T47D (cell line): ENCODE data around the gene LAMB3.

Experiments used
- DNase-seq, 2 experiments: peaks; one replicate each; pipeline versions ENCODE4 v3.0.0 to v3.0.0-alpha.2; 2011 to 2012; ENCODE audit warnings: low read depth in 1 of 2, low spot score in 1 of 2
- JUND ChIP-seq: IDR thresholded peaks from 2 replicates; pipeline ENCODE4 v1.6.1; 2012; ENCODE audit warnings: low read depth
- in situ Hi-C: cut with HindIII; loops from 2 replicates; pipeline ENCODE4 v1.10.0; 2016; ENCODE audit warnings: low sequenced_read_pairs, low pct_unique_long_range_greater_than_20kb

Gene LAMB3

GRCh38 chr1:209603877-209604276 is 48.3 kb downstream of the LAMB3 start:
- no peak for TF ChIP-seq JUND
- in situ Hi-C loops: no loop called here
- DNase-seq: no peak

- in situ Hi-C loops: no loop called here
- peak; percentile 57 to 75 for DNase-seq
- no peak for TF ChIP-seq JUND
Measured at GRCh38 chr1:209601809-209602657, 50.2 kb downstream of the LAMB3 start.

DNA sequence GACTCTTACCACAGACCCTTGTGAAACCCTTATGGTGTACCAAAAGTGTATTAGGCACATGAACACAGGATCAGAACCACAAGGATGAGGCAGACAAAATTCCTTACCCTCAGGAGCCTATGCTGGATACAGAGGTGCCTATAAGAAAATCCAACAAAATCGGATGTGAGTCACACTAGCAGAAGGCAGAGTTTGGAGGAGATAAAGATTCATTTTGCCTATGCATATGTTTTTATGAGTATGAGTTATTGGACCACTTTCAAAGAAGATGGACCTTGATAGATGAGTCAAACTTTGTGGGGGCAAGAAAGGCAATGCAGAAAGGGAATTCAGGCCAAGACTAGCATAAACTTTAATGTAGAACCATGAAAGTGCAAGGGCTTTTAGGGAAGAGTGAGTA is 51.7 kb downstream of the LAMB3 start:
- TF ChIP-seq JUND: no peak
- no peak for DNase-seq
- in situ Hi-C loops: no loop called here

GRCh38 chr1:209598227-209598626 is 54.0 kb downstream of the LAMB3 start:
- in situ Hi-C loops: no loop called here
- DNase-seq: no peak
- no peak for TF ChIP-seq JUND

DNA sequence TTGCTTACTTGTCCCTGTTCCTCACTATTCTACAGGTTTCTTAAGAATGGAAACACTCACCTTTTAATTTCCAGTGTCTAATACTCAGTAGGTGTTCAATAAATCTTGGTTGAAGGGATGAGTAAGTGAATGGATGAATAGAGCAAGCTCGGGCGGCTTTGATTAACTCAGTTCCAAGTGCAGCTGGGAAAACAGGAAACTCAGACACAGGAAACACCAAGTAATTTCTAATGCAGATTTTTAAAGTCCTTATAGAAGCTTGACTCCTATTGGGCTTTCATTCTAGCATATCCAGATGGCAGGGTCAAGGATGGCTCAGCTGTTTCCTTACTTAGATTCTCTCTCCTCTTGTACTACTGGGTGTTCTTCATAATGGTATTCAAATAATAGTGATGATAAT is 54.7 kb downstream of the LAMB3 start:
- no peak for TF ChIP-seq JUND
- in situ Hi-C loops: no loop called here

DNA sequence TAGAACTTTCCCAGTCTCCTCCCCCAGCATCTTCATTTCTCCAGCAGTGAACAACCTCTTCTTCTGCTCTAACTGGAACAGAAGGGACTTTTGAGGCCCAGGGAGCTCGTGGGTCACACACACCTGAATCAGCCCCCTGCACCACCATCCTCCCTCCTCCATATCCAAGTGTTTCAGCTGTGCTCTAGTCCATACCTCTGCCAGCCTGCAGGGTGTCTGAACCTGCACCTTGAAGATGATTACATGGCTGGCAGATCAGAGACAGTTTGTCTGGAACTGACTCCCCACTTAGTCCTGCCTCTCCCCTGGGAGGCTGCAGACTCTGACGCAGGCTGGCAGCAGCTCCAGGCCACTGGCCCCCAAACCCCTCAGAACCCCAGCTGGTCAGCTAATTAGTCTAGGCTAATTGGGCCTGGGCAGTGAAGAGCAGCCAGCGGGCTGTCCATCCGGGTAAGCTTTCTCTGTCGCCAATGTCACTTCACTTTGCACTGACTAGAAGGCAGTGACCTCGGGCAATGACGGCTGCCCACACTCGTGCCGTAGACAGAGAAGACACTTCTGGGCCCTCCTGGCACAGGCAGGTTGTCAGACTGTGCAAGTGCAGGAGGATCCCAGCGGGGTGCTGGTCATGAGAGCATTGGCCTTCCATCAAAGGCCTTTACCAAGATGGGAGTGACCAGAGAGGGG is 56.5 kb downstream of the LAMB3 start:
- no peak for DNase-seq
- no peak for TF ChIP-seq JUND
- in situ Hi-C loops: no loop called here

More for the DNA sequence above, 54.7 kb downstream of the LAMB3 start:
- no peak for DNase-seq

GRCh38 chr1:209595028-209595427 is 57.2 kb downstream of the LAMB3 start:
- no peak for DNase-seq
- TF ChIP-seq JUND: no peak
- in situ Hi-C loops: no loop called here

- in situ Hi-C loops: no loop called here
- TF ChIP-seq JUND: no peak
- no peak for DNase-seq
Measured at GRCh38 chr1:209594440-209594839, 57.8 kb downstream of the LAMB3 start.

DNA sequence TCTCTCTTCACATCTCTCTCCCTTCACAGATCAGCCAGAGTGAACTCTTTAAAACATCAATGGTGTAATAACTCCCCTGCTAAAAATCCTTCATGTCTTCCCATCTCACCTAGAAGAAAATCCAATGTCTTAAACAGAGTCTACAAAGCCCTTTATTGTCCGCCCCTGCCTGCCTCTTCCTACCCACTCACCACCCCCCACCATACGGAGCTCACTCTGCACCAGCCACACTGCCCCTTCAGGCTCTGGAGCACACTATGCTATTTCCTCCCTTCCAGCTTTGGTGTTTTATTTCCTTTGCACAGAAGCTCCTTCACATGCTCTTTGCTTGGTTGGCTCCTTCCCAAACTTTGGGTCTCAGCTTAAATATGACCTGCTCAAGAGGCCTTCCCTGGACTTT is 58.5 kb downstream of the LAMB3 start:
- DNase-seq: no peak
- no peak for TF ChIP-seq JUND
- in situ Hi-C loops: no loop called here

GRCh38 chr1:209590405-209590804 is 61.8 kb downstream of the LAMB3 start:
- TF ChIP-seq JUND: no peak

GRCh38 chr1:209589863-209590262 is 62.4 kb downstream of the LAMB3 start:
- no peak for TF ChIP-seq JUND
- in situ Hi-C loops: no loop called here
- no peak for DNase-seq

More at GRCh38 chr1:209590405-209590804, 61.8 kb downstream of the LAMB3 start:
- DNase-seq: peak in 1 of 2 experiments; percentile 60
- in situ Hi-C loops: no loop called here

DNA sequence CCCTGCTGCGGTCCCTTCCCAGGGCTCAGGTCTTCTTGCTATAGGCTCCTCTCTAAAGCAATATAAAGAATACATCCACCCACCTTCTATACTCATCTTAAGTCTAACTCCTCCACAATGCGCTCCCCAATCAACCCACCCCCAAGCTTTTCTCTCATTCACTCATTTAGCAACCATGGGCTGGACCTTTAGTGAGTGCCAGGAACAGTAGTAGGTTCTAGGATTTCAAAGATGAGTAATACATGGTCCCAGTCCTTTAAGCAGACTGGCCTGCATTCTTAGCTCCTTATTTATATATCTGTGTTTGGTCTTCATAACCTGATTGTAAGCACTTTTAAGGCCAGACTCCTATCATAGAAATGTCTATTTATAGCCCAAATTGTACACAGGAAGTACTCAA is 62.8 kb downstream of the LAMB3 start:
- in situ Hi-C loops: no loop called here
- no peak for TF ChIP-seq JUND
- no peak for DNase-seq

GRCh38 chr1:209587789-209588188 is 64.4 kb downstream of the LAMB3 start:
- DNase-seq: peak in 1 of 2 experiments; percentile 33
- in situ Hi-C loops: no loop called here
- TF ChIP-seq JUND: no peak

- TF ChIP-seq JUND: no peak
- in situ Hi-C loops: no loop called here
- no peak for DNase-seq
Measured at GRCh38 chr1:209586221-209586740, 65.9 kb downstream of the LAMB3 start.
